Activated CD8-positive, alpha-beta memory T cell treated with anti-CD3 and anti-CD28 coated beads, Interleukin-2, amount 50 U/mL, for 1 hour (primary cell): ENCODE results near the gene FAM3B.
"Not testable (repeated sequence)": the region's sequence is repeated elsewhere in the genome, so short reads cannot be mapped to it uniquely, and the experiment has no call there.

ENCODE experiments used
- DNase-seq: peaks from one replicate; pipeline ENCODE4 v3.0.0-alpha.2; 2020; ENCODE audit errors: extremely low read depth

Gene FAM3B

GRCh38 chr21:41349619-41350390 is 33.2 kb downstream of the FAM3B start:
- no peak for DNase-seq

- DNase-seq: no peak
Measured at GRCh38 chr21:41350436-41351155, 34.0 kb downstream of the FAM3B start.

GRCh38 chr21:41357546-41357945 is 40.9 kb downstream of the FAM3B start:
- no peak for DNase-seq

GRCh38 chr21:41358193-41359166 is 41.9 kb downstream of the FAM3B start:
- no peak for DNase-seq

GRCh38 chr21:41359286-41359685 is 42.7 kb downstream of the FAM3B start:
- no peak for DNase-seq

GRCh38 chr21:41359754-41360071 is 43.1 kb downstream of the FAM3B start:
- DNase-seq: not testable (repeated sequence)

- DNase-seq: no peak
Measured at GRCh38 chr21:41360072-41360821, 43.6 kb downstream of the FAM3B start.

GRCh38 chr21:41361053-41361785 is 44.6 kb downstream of the FAM3B start:
- no peak for DNase-seq

- DNase-seq: peak; percentile 74
Measured at GRCh38 chr21:41361786-41362604, 45.4 kb downstream of the FAM3B start, which contains the start of gene MX2. TSS of gene MX2 (plus strand) at chr21:41362027. CDS start at chr21:41376907, 14,880 bp downstream.

- no peak for DNase-seq
Measured at GRCh38 chr21:41362605-41363369, 46.2 kb downstream of the FAM3B start.

GRCh38 chr21:41363370-41364270 is 47.0 kb downstream of the FAM3B start:
- DNase-seq: no peak

GRCh38 chr21:41364308-41364707 is 47.7 kb downstream of the FAM3B start:
- no peak for DNase-seq

GRCh38 chr21:41365377-41366107 is 48.9 kb downstream of the FAM3B start:
- DNase-seq: no peak

- DNase-seq: no peak
Measured at GRCh38 chr21:41366522-41367151, 50.0 kb downstream of the FAM3B start.

GRCh38 chr21:41367301-41367944 is 50.8 kb downstream of the FAM3B start:
- DNase-seq: no peak
